NB4 (cell line): ENCODE data around the gene PIGQ.

Experiments used
- MYC ChIP-seq: IDR thresholded peaks from 2 replicates; pipeline ENCODE4 v1.6.1; 2011; ENCODE audit warnings: low read depth, low read length
- POLR2A ChIP-seq: IDR thresholded peaks from 2 replicates; pipeline ENCODE4 v1.6.1; 2011; ENCODE audit warnings: mild to moderate bottlenecking; ENCODE audit not compliant: insufficient read length; ENCODE audit errors: extremely low read depth
- TF ChIP-seq, protein P1 (sequence below): IDR thresholded peaks from one replicate; pipeline ENCODE4 v1.5.1; 2012; ENCODE audit warnings: low read depth, low read length

GRCh38 chr16:548586-548985, 21.2 kb upstream of the PIGQ start:
- no peak for TF ChIP-seq POLR2A
- TF ChIP-seq, protein P1, sequence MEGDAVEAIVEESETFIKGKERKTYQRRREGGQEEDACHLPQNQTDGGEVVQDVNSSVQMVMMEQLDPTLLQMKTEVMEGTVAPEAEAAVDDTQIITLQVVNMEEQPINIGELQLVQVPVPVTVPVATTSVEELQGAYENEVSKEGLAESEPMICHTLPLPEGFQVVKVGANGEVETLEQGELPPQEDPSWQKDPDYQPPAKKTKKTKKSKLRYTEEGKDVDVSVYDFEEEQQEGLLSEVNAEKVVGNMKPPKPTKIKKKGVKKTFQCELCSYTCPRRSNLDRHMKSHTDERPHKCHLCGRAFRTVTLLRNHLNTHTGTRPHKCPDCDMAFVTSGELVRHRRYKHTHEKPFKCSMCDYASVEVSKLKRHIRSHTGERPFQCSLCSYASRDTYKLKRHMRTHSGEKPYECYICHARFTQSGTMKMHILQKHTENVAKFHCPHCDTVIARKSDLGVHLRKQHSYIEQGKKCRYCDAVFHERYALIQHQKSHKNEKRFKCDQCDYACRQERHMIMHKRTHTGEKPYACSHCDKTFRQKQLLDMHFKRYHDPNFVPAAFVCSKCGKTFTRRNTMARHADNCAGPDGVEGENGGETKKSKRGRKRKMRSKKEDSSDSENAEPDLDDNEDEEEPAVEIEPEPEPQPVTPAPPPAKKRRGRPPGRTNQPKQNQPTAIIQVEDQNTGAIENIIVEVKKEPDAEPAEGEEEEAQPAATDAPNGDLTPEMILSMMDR = no peak
- no peak for TF ChIP-seq MYC
